ENCODE data around the gene AP3S2.
"Not testable (repeated sequence)": the region's sequence is repeated elsewhere in the genome, so short reads cannot be mapped to it uniquely, and the experiment has no call there.

AP3S2 gene

GRCh38 chr15:89864958-89865739, 28.6 kb downstream of the AP3S2 start:
- DNase-seq (ENCODE audit: low read depth in 3 of 3), result no peak

GRCh38 chr15:89863918-89864317, 29.9 kb downstream of the AP3S2 start:
- no peak for DNase-seq (ENCODE audit: low read depth in 3 of 3)

- DNase-seq (ENCODE audit: low read depth in 3 of 3), result no peak
Measured at GRCh38 chr15:89860891-89861290, 32.9 kb downstream of the AP3S2 start.

- no peak for DNase-seq (ENCODE audit: low read depth in 3 of 3)
Measured at GRCh38 chr15:89860431-89860830, 33.4 kb downstream of the AP3S2 start.

- DNase-seq (ENCODE audit: low read depth in 3 of 3), result no peak
Measured at GRCh38 chr15:89858661-89859458, 34.9 kb downstream of the AP3S2 start.

- DNase-seq (ENCODE audit: low read depth in 3 of 3), result no peak
Measured at GRCh38 chr15:89857673-89858072, 36.1 kb downstream of the AP3S2 start.

GRCh38 chr15:89855948-89856347, 37.8 kb downstream of the AP3S2 start:
- no peak for DNase-seq (ENCODE audit: low read depth in 3 of 3)

- not testable (repeated sequence) for DNase-seq (ENCODE audit: low read depth in 3 of 3)
Measured at GRCh38 chr15:89854863-89855262, 38.9 kb downstream of the AP3S2 start.

GRCh38 chr15:89852342-89852995, 41.3 kb downstream of the AP3S2 start:
- DNase-seq (ENCODE audit: low read depth in 3 of 3), result no peak

- DNase-seq (ENCODE audit: low read depth in 3 of 3), result no peak
Measured at GRCh38 chr15:89851673-89852341, 42.0 kb downstream of the AP3S2 start.

- DNase-seq (ENCODE audit: low read depth in 3 of 3), result no peak
Measured at GRCh38 chr15:89848970-89849292, 44.9 kb downstream of the AP3S2 start.

GRCh38 chr15:89847101-89847500, 46.7 kb downstream of the AP3S2 start:
- DNase-seq (ENCODE audit: low read depth in 3 of 3), result no peak

GRCh38 chr15:89845305-89845893, 48.4 kb downstream of the AP3S2 start:
- DNase-seq (ENCODE audit: low read depth in 3 of 3), result no peak

- DNase-seq (ENCODE audit: low read depth in 3 of 3), result no peak
Measured at GRCh38 chr15:89841962-89842361, 51.8 kb downstream of the AP3S2 start.

GRCh38 chr15:89841306-89841705, 52.5 kb downstream of the AP3S2 start:
- DNase-seq (ENCODE audit: low read depth in 3 of 3), result no peak

- no peak for DNase-seq (ENCODE audit: low read depth in 3 of 3)
Measured at GRCh38 chr15:89839167-89839810, 54.5 kb downstream of the AP3S2 start.

GRCh38 chr15:89837830-89838178, 56.0 kb downstream of the AP3S2 start:
- no peak for DNase-seq (ENCODE audit: low read depth in 3 of 3)

GRCh38 chr15:89837134-89837829, 56.5 kb downstream of the AP3S2 start:
- DNase-seq (ENCODE audit: low read depth in 3 of 3), result no peak

- no peak for DNase-seq (ENCODE audit: low read depth in 3 of 3)
Measured at GRCh38 chr15:89836267-89837133, 57.3 kb downstream of the AP3S2 start.

- no peak for DNase-seq (ENCODE audit: low read depth in 3 of 3)
Measured at GRCh38 chr15:89835176-89835564, 58.6 kb downstream of the AP3S2 start.

Data from stimulated activated CD4-positive, alpha-beta T cell treated with anti-CD3 and anti-CD28 coated beads, TNF-alpha, amount 100 ng/mL, for 24 hours (primary cell).